Panc1 (cell line): ENCODE results near the gene PLA2G4F. TPM values are rescaled to one million over a fixed set of nuclear protein-coding genes. Genes with fewer than 3 reads are reported as not detected.

Source experiments
- ATAC-seq: fragments of 200-7000 bp; cut with Tn5 transposase; 2 replicates; pipeline ENCODE4 v1.9.1; 2020; ENCODE audit warnings: mild to moderate bottlenecking, moderate library complexity
- BruUV-seq: library from RNA; stranded (reverse); fragments of 400-500 nt; replicated peaks from 2 replicates; lab custom pipeline; 2021; lab: Mats Ljungman, UMichigan
- CTCF ChIA-PET: fragments of 300-600 bp; sonication (Branson Sonifier 250); formaldehyde crosslinking; loops from one replicate; lab custom pipeline; 2022; ENCODE audit warnings: antibody characterized with exemption; lab: Charles Lee
- POLR2A ChIA-PET: fragments of 300-600 bp; sonication (Branson Sonifier 250); formaldehyde crosslinking; loops from one replicate; lab custom pipeline; 2022; ENCODE audit warnings: antibody characterized with exemption; lab: Charles Lee
- DNase-seq: peaks from one replicate; pipeline ENCODE4 v3.0.0-alpha.2; 2010; ENCODE audit warnings: low read depth, low spot score
- H3K27ac ChIP-seq: 2 replicates; pipeline ENCODE4 v1.5.1; 2011; ENCODE audit warnings: mild to moderate bottlenecking, low read length, inconsistent platforms
- H3K27me3 ChIP-seq: fragments of 200-500 bp; sonication (Bioruptor generic); 2 replicates; pipeline ENCODE4 v1.6.0; 2014; ENCODE audit warnings: low read length, inconsistent platforms; ENCODE audit not compliant: control insufficient read depth, insufficient read depth
- H3K36me3 ChIP-seq: fragments of 200-500 bp; sonication (Bioruptor generic); 2 replicates; pipeline ENCODE4 v1.5.1; 2014; ENCODE audit warnings: inconsistent platforms, mild to moderate bottlenecking, low read length, moderate library complexity; ENCODE audit not compliant: control insufficient read depth, insufficient read depth
- H3K4me1 ChIP-seq: 2 replicates; pipeline ENCODE4 v1.5.1; 2011; ENCODE audit warnings: inconsistent platforms, mild to moderate bottlenecking, low read length, moderate library complexity; ENCODE audit not compliant: control insufficient read depth, insufficient read depth
- H3K4me3 ChIP-seq, 2 experiments: 2 replicates each; pipeline ENCODE4 v1.5.1; 2011 to 2012; ENCODE audit warnings: low read depth in 2 of 2, low read length in 2 of 2, mild to moderate bottlenecking in 2 of 2, inconsistent platforms in 1 of 2, moderate library complexity in 1 of 2
- H3K9me3 ChIP-seq: fragments of 200-500 bp; sonication (Bioruptor generic); 2 replicates; pipeline ENCODE4 v1.5.1; 2014; ENCODE audit warnings: low read depth, mild to moderate bottlenecking, inconsistent platforms, low read length, moderate library complexity; ENCODE audit not compliant: control insufficient read depth, insufficient read depth
- CTCF ChIP-seq: fragments of 450-650 bp; IDR thresholded peaks from 2 replicates; pipeline ENCODE4 v1.5.1; 2017; ENCODE audit warnings: mild to moderate bottlenecking
- POLR2AphosphoS5 ChIP-seq: IDR thresholded peaks from 2 replicates; pipeline ENCODE4 v1.6.1; 2012; ENCODE audit warnings: mild to moderate bottlenecking, low read depth, low read length, moderate library complexity
- REST ChIP-seq, 2 experiments: IDR thresholded peaks; 2 replicates each; pipeline ENCODE4 v1.6.1; 2011 to 2012; ENCODE audit warnings: low read depth in 2 of 2, control low read depth in 1 of 2, low read length in 1 of 2, mild to moderate bottlenecking in 1 of 2, moderate library complexity in 1 of 2; ENCODE audit not compliant: insufficient read depth in 1 of 2
- SIN3A ChIP-seq: IDR thresholded peaks from 2 replicates; pipeline ENCODE4 v1.6.1; 2012; ENCODE audit warnings: low read depth, mild to moderate bottlenecking, low read length, moderate library complexity, borderline replicate concordance; ENCODE audit not compliant: insufficient read depth
- TCF7L2 ChIP-seq: IDR thresholded peaks from 2 replicates; pipeline ENCODE4 v1.6.1; 2011; ENCODE audit warnings: mild to moderate bottlenecking, low read depth, low read length, inconsistent platforms
- in situ Hi-C: cut with HindIII; loops from 2 replicates; pipeline ENCODE4 v1.10.0; 2016; ENCODE audit warnings: low sequenced_read_pairs, low pct_unique_long_range_greater_than_20kb
- intact Hi-C: fragments of 100-400 bp; cut with micrococcal nuclease; formaldehyde crosslinking; loops from one replicate; pipeline ENCODE4 v1.10.0; 2022; ENCODE audit not compliant: unreplicated experiment
- total RNA-seq: library from RNA; stranded (reverse); gene quantifications from one replicate; pipeline ENCODE4 v1.2.1, GENCODE V29; 2021; ENCODE audit not compliant: unreplicated experiment

The PLA2G4F gene
- total RNA-seq, 1 experiment from 2014 or later: not detected

GRCh38 chr15:42138968-42139386 is 17.5 kb downstream of the PLA2G4F start:
- ATAC-seq (no peak), DNase-seq (no peak)
- BruUV-seq: no TSS peak
- in situ Hi-C loops: no loop called here
- POLR2A ChIA-PET: no interaction called here
- CTCF ChIA-PET: interaction anchor here (0.6 to 1.2 kb wide), 2 partner anchors 35 to 55 kb away, joined by 3 to 4 read pairs; no protein-coding TSS in a partner anchor
- no peak for TF ChIP-seq REST (IDR thresholded peaks at IDR 0.05; ENCODE audit: insufficient read depth in 1 of 2, low read depth in 2 of 2, low read length in 1 of 2)
- no peak for TF ChIP-seq SIN3A
- no peak for TF ChIP-seq POLR2AphosphoS5
- TF ChIP-seq CTCF: no peak
- TF ChIP-seq TCF7L2: no peak
- Histone ChIP-seq H3K9me3 (no peaks in the 10 kb centered on the region), H3K4me3 (no peak overlapping the region), H3K4me1 (no peaks in the 10 kb centered on the region; the same call in 1 of the 2 replicates), H3K27ac (no peak overlapping the region), H3K27me3 (no peaks in the 10 kb centered on the region), H3K36me3 (no peaks in the 10 kb centered on the region)
- intact Hi-C loops: loop anchor here (5.0 kb wide), 1 partner anchor 152 kb away; no protein-coding TSS in a partner anchor

GRCh38 chr15:42138411-42138810 is 18.0 kb downstream of the PLA2G4F start:
- in situ Hi-C loops: no loop called here
- TF ChIP-seq POLR2AphosphoS5: no peak
- no peak for TF ChIP-seq TCF7L2
- no peak overlapping the region for H3K4me3 ChIP-seq
- H3K27ac ChIP-seq: no peak overlapping the region
- ChIA-PET POLR2A (no interaction called here), CTCF (interaction anchor here (1.4 kb wide), 1 partner anchor 54 kb away, joined by 5 read pairs; no protein-coding TSS in a partner anchor)
- H3K9me3 ChIP-seq: no peaks in the 10 kb centered on the region
- ATAC-seq: no peak
- H3K27me3 ChIP-seq: no peaks in the 10 kb centered on the region
- intact Hi-C loops: loop anchor here (5.0 kb wide), 1 partner anchor 151 kb away; no protein-coding TSS in a partner anchor
- H3K4me1 ChIP-seq: no peaks in the 10 kb centered on the region; the same call in 1 of the 2 replicates
- no peak for DNase-seq
- H3K36me3 ChIP-seq: no peaks in the 10 kb centered on the region
- no TSS peak for BruUV-seq
